ENCODE measurements around the gene NFU1. TPM values are rescaled to one million over a fixed set of nuclear protein-coding genes. Genes with fewer than 3 reads are reported as not detected.

Gene NFU1
- total and polyA plus RNA-seq, 2 of the 8 experiments (the other 6 are each of a cell fraction or from before 2014, with no cell fraction given), result 18.4 to 45.5 TPM

DNA sequence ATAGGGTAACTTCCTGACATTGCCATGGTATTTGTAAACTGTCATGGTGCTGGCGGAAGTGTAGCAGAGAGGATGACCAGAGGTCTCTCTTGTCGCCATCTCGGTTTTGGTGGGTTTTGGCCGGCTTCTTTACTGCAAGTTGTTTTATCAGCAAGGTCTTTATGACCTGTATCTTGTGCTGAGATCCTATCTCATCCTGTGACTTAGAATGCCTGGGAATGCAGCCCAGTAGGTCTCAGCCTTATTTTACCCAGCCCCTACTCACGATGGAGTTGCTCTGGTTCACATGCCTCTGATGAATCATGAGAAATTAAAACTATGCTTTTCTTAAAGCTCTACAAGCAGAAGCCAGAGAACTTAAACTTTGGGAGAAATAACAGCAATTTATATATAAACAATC is 12.7 kb upstream of the NFU1 start:
- no peak overlapping the region for H2BK15ac ChIP-seq (ENCODE audit: low read length)
- H4K91ac ChIP-seq (replicated peaks; ENCODE audit: insufficient read length, low read length), result no peak overlapping the region
- no peaks in the 10 kb centered on the region for H4K20me1 ChIP-seq (replicated peaks in 1 of 2; ENCODE audit: control insufficient read depth in 1 of 2, insufficient read depth in 2 of 2, low read length in 2 of 2)
- peak overlapping the region in 1 of 2 experiments; percentile 42; a peak in 1 of 4 replicates for H3K4me2 ChIP-seq (ENCODE audit: insufficient read depth in 1 of 2, low read depth in 2 of 2, low read length in 2 of 2)
- H3K79me1 ChIP-seq (ENCODE audit: low read depth, low read length), result no peaks in the 10 kb centered on the region
- H2AFZ ChIP-seq (ENCODE audit: low read length), result no peak overlapping the region
- no peak overlapping the region for H3K18ac ChIP-seq (ENCODE audit: extremely low read depth, low read length)
- H3K23ac ChIP-seq (ENCODE audit: insufficient read length), result no peak overlapping the region
- FAIRE-seq, result no peak
- no peak overlapping the region for H3K14ac ChIP-seq (ENCODE audit: insufficient read length)
- H2BK20ac ChIP-seq (ENCODE audit: low read length), result no peak overlapping the region
- H3K4me3 ChIP-seq (ENCODE audit: extremely low read depth in 1 of 4, insufficient read depth in 2 of 4, low read depth in 3 of 4, low read length in 4 of 4), result no peak overlapping the region
- DNase-seq (ENCODE audit: low read depth in 1 of 2, low spot score in 2 of 2), result no peak
- H3K4me1 ChIP-seq (replicated peaks in 1 of 4; ENCODE audit: control insufficient read depth in 3 of 4, insufficient read depth in 4 of 4, low read length in 3 of 4), result peaks cover 3 to 13% (median 9%) of the 10 kb centered on the region in 4 experiments; a peak in 4 of 7 replicates
- no peaks in the 10 kb centered on the region for H3K23me2 ChIP-seq (ENCODE audit: low read depth, low read length)
- H2AK5ac ChIP-seq (ENCODE audit: low read depth, low read length), result 0 out of 2 replicates have a peak overlapping the region, but pooled peaks have one; percentile 53
- no peak overlapping the region for H3K27ac ChIP-seq (ENCODE audit: low read depth, low read length)
- POLR2A ChIA-PET (ENCODE audit: partially characterized antibody), result no interaction called here
- no peaks in the 10 kb centered on the region for H3K36me3 ChIP-seq (ENCODE audit: control insufficient read depth in 2 of 4, insufficient read depth in 4 of 4, low read length in 3 of 4)
- H4K8ac ChIP-seq (ENCODE audit: extremely low read depth, insufficient read depth, low read length), result no peak overlapping the region
- no peaks in the 10 kb centered on the region for H3K27me3 ChIP-seq (replicated peaks in 1 of 4; ENCODE audit: control insufficient read depth in 3 of 4, extremely low read depth in 1 of 4, insufficient read depth in 3 of 4, low read length in 3 of 4)
- H2BK5ac ChIP-seq (ENCODE audit: low read depth, low read length), result no peak overlapping the region
- CTCF ChIA-PET (ENCODE audit: partially characterized antibody), result no interaction called here
- no peaks in the 10 kb centered on the region for H3K79me2 ChIP-seq (ENCODE audit: control insufficient read depth in 1 of 2, insufficient read depth in 2 of 2, low read length in 2 of 2)
- peak overlapping the region; percentile 84 for H2BK120ac ChIP-seq (replicated peaks; ENCODE audit: low read depth, low read length)
- TF ChIP-seq BCL11A (IDR thresholded peaks at IDR 0.05; ENCODE audit: low read depth in 2 of 2, low read length in 2 of 2), result no peak
- TF ChIP-seq, protein P1, sequence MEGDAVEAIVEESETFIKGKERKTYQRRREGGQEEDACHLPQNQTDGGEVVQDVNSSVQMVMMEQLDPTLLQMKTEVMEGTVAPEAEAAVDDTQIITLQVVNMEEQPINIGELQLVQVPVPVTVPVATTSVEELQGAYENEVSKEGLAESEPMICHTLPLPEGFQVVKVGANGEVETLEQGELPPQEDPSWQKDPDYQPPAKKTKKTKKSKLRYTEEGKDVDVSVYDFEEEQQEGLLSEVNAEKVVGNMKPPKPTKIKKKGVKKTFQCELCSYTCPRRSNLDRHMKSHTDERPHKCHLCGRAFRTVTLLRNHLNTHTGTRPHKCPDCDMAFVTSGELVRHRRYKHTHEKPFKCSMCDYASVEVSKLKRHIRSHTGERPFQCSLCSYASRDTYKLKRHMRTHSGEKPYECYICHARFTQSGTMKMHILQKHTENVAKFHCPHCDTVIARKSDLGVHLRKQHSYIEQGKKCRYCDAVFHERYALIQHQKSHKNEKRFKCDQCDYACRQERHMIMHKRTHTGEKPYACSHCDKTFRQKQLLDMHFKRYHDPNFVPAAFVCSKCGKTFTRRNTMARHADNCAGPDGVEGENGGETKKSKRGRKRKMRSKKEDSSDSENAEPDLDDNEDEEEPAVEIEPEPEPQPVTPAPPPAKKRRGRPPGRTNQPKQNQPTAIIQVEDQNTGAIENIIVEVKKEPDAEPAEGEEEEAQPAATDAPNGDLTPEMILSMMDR (IDR thresholded peaks at IDR 0.05; ENCODE audit: control extremely low read depth in 1 of 3, insufficient read depth in 1 of 3, low read depth in 1 of 3, low read length in 3 of 3), result no peak
- no peak for TF ChIP-seq CBX8 (IDR thresholded peaks at IDR 0.05; ENCODE audit: borderline replicate concordance, low read depth, low read length)
- WGBS, 2 experiments (ENCODE audit: extremely low coverage in 1 of 2, insufficient coverage in 1 of 2, insufficient read length in 1 of 2, insufficient replicate concordance in 2 of 2, low coverage in 1 of 2, low lambda C conversion rate in 2 of 2, missing lambda C conversion rate in 1 of 2), result 94% methylated on average over 5 of the region's 5 CpGs; no CpG with 5 or more reads in 1 of the 2 experiments
- no peak overlapping the region for H4K5ac ChIP-seq (ENCODE audit: insufficient read length, low read depth, low read length)
- H2BK12ac ChIP-seq (ENCODE audit: low read depth, low read length), result no peak overlapping the region; the same call in 1 of the 2 replicates
- H3K9ac ChIP-seq (replicated peaks in 1 of 4; ENCODE audit: extremely low read depth in 1 of 4, low read depth in 3 of 4, low read length in 3 of 4), result no peak overlapping the region
- H3K56ac ChIP-seq (replicated peaks; ENCODE audit: insufficient read length, low read depth, low read length), result no peak overlapping the region
- H3K9me3 ChIP-seq (ENCODE audit: insufficient read depth in 2 of 2, low read depth in 1 of 2, low read length in 1 of 2), result no peaks in the 10 kb centered on the region
- H3K4ac ChIP-seq (replicated peaks; ENCODE audit: insufficient read length, low read depth, low read length), result no peak overlapping the region
